ENCODE data around the gene GRM7. TPM values are rescaled to one million over a fixed set of nuclear protein-coding genes. Genes with fewer than 3 reads are reported as not detected.
A peak's percentile ranks its signal among the peaks of the same experiment; 100 is the strongest.

Gene GRM7
- polyA plus RNA-seq, 3 donors = not detected

DNA sequence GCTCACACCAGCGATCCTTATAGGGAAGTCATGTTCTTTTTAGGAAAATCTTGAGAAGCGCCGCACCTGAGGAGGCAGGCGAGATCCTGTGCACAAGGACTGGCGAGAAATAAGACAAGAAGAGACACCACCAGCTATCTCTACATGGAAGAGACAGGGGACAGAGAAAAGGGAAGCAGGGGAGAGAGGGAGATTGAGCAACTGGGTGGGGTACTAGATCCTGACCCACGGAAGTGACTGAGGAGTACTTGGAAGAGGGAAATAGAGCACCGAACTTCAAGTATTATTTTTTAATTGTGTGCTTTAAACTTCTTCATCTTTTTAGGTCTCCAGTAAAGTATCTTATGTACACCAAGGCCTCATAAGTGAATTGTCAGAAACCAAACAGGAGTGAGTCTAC lies 898.7 kb downstream of the GRM7 start:
- H3K27ac Mint-ChIP-seq = peak overlapping the region; percentile 78 to 92 (median 87)
- Histone ChIP-seq H2AFZ (ENCODE audit: insufficient read depth, low read depth, low read length, poor library complexity, severe bottlenecking) (peak overlapping the region; percentile 38), H4K20me1 (ENCODE audit: insufficient read depth, low read length) (no peaks in the 10 kb centered on the region), H3K4me1 (ENCODE audit: control insufficient read depth in 1 of 2, insufficient read depth in 2 of 2, low read length in 2 of 2) (peaks cover 26 to 27% of the 10 kb centered on the region in 2 donors), H3K9ac (ENCODE audit: insufficient read depth, low read length, poor library complexity, severe bottlenecking) (no peak overlapping the region), H3K36me3 (replicated peaks in 1 of 2; ENCODE audit: control insufficient read depth in 1 of 2, insufficient read depth in 2 of 2, low read length in 2 of 2) (no peaks in the 10 kb centered on the region), H3K4me2 (replicated peaks; ENCODE audit: extremely low read depth, low read length, poor library complexity, severe bottlenecking) (peak overlapping the region; percentile 56), H3K9me3 (replicated peaks in 1 of 2; ENCODE audit: control insufficient read depth in 1 of 2, insufficient read depth in 1 of 2, low read length in 2 of 2) (peaks cover 6 to 7% of the 10 kb centered on the region in 2 donors), H3K4me3 (replicated peaks in 1 of 3; ENCODE audit: low read depth in 2 of 3, low read length in 3 of 3) (peak overlapping the region in 2 of 3 experiments; percentile 9 to 47), H3K79me2 (ENCODE audit: insufficient read depth, low read length) (no peaks in the 10 kb centered on the region), H3K27me3 (ENCODE audit: control insufficient read depth in 2 of 2, insufficient read depth in 2 of 2, low read length in 2 of 2) (no peaks in the 10 kb centered on the region), H3K27ac (ENCODE audit: low read depth in 1 of 2, low read length in 2 of 2) (peak overlapping the region; percentile 52 to 77)
- peaks cover 0 to 1% (median 0%) of the 10 kb centered on the region in 3 donors for H3K27me3 Mint-ChIP-seq (ENCODE audit: low read depth in 3 of 3)
- H3K4me1 Mint-ChIP-seq = peaks cover 32% of the 10 kb centered on the region
- DNase-seq = peak; percentile 39 to 66 (median 66)
- peak overlapping the region; percentile 65 to 73 for H3K4me3 Mint-ChIP-seq
- peaks cover 0 to 4% of the 10 kb centered on the region in 2 donors for H3K36me3 Mint-ChIP-seq
- H3K9me3 Mint-ChIP-seq = peaks cover 2 to 9% (median 5%) of the 10 kb centered on the region in 7 donors
- intact Hi-C loops (cut with micrococcal nuclease) = no loop called here
- TF ChIP-seq, protein P1, sequence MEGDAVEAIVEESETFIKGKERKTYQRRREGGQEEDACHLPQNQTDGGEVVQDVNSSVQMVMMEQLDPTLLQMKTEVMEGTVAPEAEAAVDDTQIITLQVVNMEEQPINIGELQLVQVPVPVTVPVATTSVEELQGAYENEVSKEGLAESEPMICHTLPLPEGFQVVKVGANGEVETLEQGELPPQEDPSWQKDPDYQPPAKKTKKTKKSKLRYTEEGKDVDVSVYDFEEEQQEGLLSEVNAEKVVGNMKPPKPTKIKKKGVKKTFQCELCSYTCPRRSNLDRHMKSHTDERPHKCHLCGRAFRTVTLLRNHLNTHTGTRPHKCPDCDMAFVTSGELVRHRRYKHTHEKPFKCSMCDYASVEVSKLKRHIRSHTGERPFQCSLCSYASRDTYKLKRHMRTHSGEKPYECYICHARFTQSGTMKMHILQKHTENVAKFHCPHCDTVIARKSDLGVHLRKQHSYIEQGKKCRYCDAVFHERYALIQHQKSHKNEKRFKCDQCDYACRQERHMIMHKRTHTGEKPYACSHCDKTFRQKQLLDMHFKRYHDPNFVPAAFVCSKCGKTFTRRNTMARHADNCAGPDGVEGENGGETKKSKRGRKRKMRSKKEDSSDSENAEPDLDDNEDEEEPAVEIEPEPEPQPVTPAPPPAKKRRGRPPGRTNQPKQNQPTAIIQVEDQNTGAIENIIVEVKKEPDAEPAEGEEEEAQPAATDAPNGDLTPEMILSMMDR (IDR thresholded peaks at IDR 0.05) = no peak
- WGBS (ENCODE audit: insufficient coverage) = no CpG with 5 or more reads among the region's 7 CpGs

DNA sequence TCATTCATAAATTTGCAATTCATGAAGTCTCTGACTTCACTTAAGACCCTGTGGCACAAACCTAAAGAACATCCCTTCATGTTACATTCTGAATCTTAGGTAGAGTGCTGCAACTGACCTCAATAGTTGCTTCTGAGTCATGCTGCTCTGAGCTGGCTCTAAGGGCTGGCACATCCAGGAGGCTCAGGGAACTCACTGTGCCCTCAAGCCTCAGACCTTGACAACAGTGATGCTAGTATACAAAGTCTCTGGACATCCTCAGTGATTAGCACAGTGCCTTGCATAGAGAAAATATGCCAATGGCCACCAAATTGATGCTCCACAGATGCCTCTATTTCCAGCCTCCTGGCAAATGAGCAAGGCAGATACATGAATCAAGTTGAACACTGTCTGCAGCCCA lies 899.8 kb downstream of the GRM7 start:
- Histone ChIP-seq H3K27ac (ENCODE audit: low read depth in 1 of 2, low read length in 2 of 2) (peak overlapping the region in 1 of 2 donors; percentile 77), H2AFZ (ENCODE audit: insufficient read depth, low read depth, low read length, poor library complexity, severe bottlenecking) (peak overlapping the region; percentile 7), H3K9ac (ENCODE audit: insufficient read depth, low read length, poor library complexity, severe bottlenecking) (no peak overlapping the region), H4K20me1 (ENCODE audit: insufficient read depth, low read length) (no peaks in the 10 kb centered on the region), H3K4me2 (replicated peaks; ENCODE audit: extremely low read depth, low read length, poor library complexity, severe bottlenecking) (no peak overlapping the region), H3K4me1 (ENCODE audit: control insufficient read depth in 1 of 2, insufficient read depth in 2 of 2, low read length in 2 of 2) (peaks cover 26 to 27% of the 10 kb centered on the region in 2 donors), H3K9me3 (replicated peaks in 1 of 2; ENCODE audit: control insufficient read depth in 1 of 2, insufficient read depth in 1 of 2, low read length in 2 of 2) (peaks cover 8 to 10% of the 10 kb centered on the region in 2 donors), H3K27me3 (ENCODE audit: control insufficient read depth in 2 of 2, insufficient read depth in 2 of 2, low read length in 2 of 2) (no peaks in the 10 kb centered on the region), H3K36me3 (replicated peaks in 1 of 2; ENCODE audit: control insufficient read depth in 1 of 2, insufficient read depth in 2 of 2, low read length in 2 of 2) (no peaks in the 10 kb centered on the region), H3K79me2 (ENCODE audit: insufficient read depth, low read length) (no peaks in the 10 kb centered on the region), H3K4me3 (replicated peaks in 1 of 3; ENCODE audit: low read depth in 2 of 3, low read length in 3 of 3) (no peak overlapping the region)
- Mint-ChIP-seq H3K4me1 (peaks cover 32% of the 10 kb centered on the region), H3K27ac (peak overlapping the region in 6 of 7 donors; percentile 48 to 91 (median 84)), H3K27me3 (ENCODE audit: low read depth in 3 of 3) (peaks cover 0 to 2% (median 1%) of the 10 kb centered on the region in 3 donors), H3K4me3 (no peak overlapping the region), H3K36me3 (peaks cover 0 to 4% of the 10 kb centered on the region in 2 donors), H3K9me3 (peaks cover 5 to 11% (median 9%) of the 10 kb centered on the region in 7 donors)
- peak; percentile 14 to 36 (median 33) for DNase-seq
- intact Hi-C loops (cut with micrococcal nuclease) = no loop called here
- TF ChIP-seq, protein P1 (IDR thresholded peaks at IDR 0.05) = no peak

Measured in CD14-positive monocyte (primary cell).